HepG2 (cell line): ENCODE measurements around the gene GDF15. TPM values are rescaled to one million over a fixed set of nuclear protein-coding genes. Genes with fewer than 3 reads are reported as not detected.
A peak's percentile ranks its signal among the peaks of the same experiment; 100 is the strongest.

Experiments
- JUND ChIP-seq: sonication (generic); formaldehyde crosslinking; IDR thresholded peaks from 2 replicates; pipeline ENCODE4 v1.8.0; 2022; ENCODE audit warnings: mild to moderate bottlenecking, missing genetic modification reagents
- KLF15 ChIP-seq: sonication (generic); formaldehyde crosslinking; IDR thresholded peaks from 2 replicates; pipeline ENCODE4 v1.8.1; 2023; ENCODE audit warnings: borderline replicate concordance, mild to moderate bottlenecking, inconsistent platforms, missing genetic modification reagents, mixed read lengths
- MAF1 ChIP-seq: sonication (generic); formaldehyde crosslinking; IDR thresholded peaks from 2 replicates; pipeline ENCODE4 v1.5.0; 2020; ENCODE audit warnings: missing genetic modification reagents, borderline replicate concordance
- MAFG ChIP-seq: sonication (generic); formaldehyde crosslinking; IDR thresholded peaks from 2 replicates; pipeline ENCODE4 v1.5.1; 2020; ENCODE audit warnings: mild to moderate bottlenecking, missing genetic modification reagents
- MLX ChIP-seq: IDR thresholded peaks from 2 replicates; pipeline ENCODE4 v1.6.1; 2016
- NFKBIZ ChIP-seq: IDR thresholded peaks from 2 replicates; pipeline ENCODE4 v1.6.1; 2018; ENCODE audit warnings: missing genetic modification reagents, missing compliant biosample characterization
- NFRKB ChIP-seq: fragments of 450-650 bp; IDR thresholded peaks from 2 replicates; pipeline ENCODE4 v1.6.1; 2017
- NONO ChIP-seq, 2 experiments: fragments of 450-650 bp in 1 of 2; sonication (generic) in 1 of 2; formaldehyde crosslinking in 1 of 2; IDR thresholded peaks in 1 of 2; conservative IDR thresholded peaks in 1 of 2; 2 replicates each; pipeline versions ENCODE4 v1.6.1 to v1.8.0; 2017 to 2022; ENCODE audit warnings: mild to moderate bottlenecking in 1 of 2, missing genetic modification reagents in 1 of 2, moderate library complexity in 1 of 2
- NR0B2 ChIP-seq: sonication (generic); formaldehyde crosslinking; IDR thresholded peaks from 2 replicates; pipeline ENCODE4 v1.4.0; 2020; ENCODE audit warnings: mild to moderate bottlenecking, missing genetic modification reagents
- NR3C1 ChIP-seq: sonication (generic); formaldehyde crosslinking; IDR thresholded peaks from 2 replicates; pipeline ENCODE4 v1.4.0; 2020; ENCODE audit warnings: missing genetic modification reagents
- RXRB ChIP-seq: IDR thresholded peaks from 2 replicates; pipeline ENCODE4 v1.6.1; 2016; ENCODE audit warnings: borderline replicate concordance, missing genetic modification reagents, missing compliant biosample characterization
- TBX2 ChIP-seq: sonication (generic); formaldehyde crosslinking; IDR thresholded peaks from 2 replicates; pipeline ENCODE4 v1.5.0; 2020; ENCODE audit warnings: missing genetic modification reagents, mild to moderate bottlenecking, borderline replicate concordance
- TBX3 ChIP-seq: fragments of 450-650 bp; IDR thresholded peaks from 2 replicates; pipeline ENCODE4 v1.6.1; 2017; ENCODE audit warnings: antibody characterized with exemption, mild to moderate bottlenecking, inconsistent platforms, borderline replicate concordance
- TFAP4 ChIP-seq: sonication (generic); IDR thresholded peaks from 2 replicates; pipeline ENCODE4 v1.6.1; 2016; ENCODE audit warnings: low read depth, borderline replicate concordance
- ZBTB8A ChIP-seq: sonication (generic); formaldehyde crosslinking; IDR thresholded peaks from 2 replicates; pipeline ENCODE4 v1.4.0; 2020; ENCODE audit warnings: mild to moderate bottlenecking, low read depth, missing genetic modification reagents, borderline replicate concordance
- ZFP41 ChIP-seq: sonication (generic); formaldehyde crosslinking; IDR thresholded peaks from 2 replicates; pipeline ENCODE4 v1.4.0; 2020; ENCODE audit warnings: mild to moderate bottlenecking, missing genetic modification reagents, borderline replicate concordance
- ZKSCAN8 ChIP-seq: IDR thresholded peaks from 2 replicates; pipeline ENCODE4 v1.6.1; 2016; ENCODE audit warnings: borderline replicate concordance, missing genetic modification reagents, missing compliant biosample characterization
- ZNF432 ChIP-seq: sonication (generic); formaldehyde crosslinking; IDR thresholded peaks from 2 replicates; pipeline ENCODE4 v1.5.0; 2020; ENCODE audit warnings: missing genetic modification reagents, mild to moderate bottlenecking, borderline replicate concordance
- ZNF510 ChIP-seq: sonication (generic); formaldehyde crosslinking; IDR thresholded peaks from 2 replicates; pipeline ENCODE4 v1.4.0; 2020; ENCODE audit warnings: low read depth, mild to moderate bottlenecking, missing genetic modification reagents
- ZNF556 ChIP-seq: sonication (generic); formaldehyde crosslinking; IDR thresholded peaks from 2 replicates; pipeline ENCODE4 v1.4.0; 2020; ENCODE audit warnings: mild to moderate bottlenecking, missing genetic modification reagents, borderline replicate concordance
- ZNF687 ChIP-seq: sonication (generic); formaldehyde crosslinking; IDR thresholded peaks from 2 replicates; pipeline ENCODE4 v1.5.1; 2020; ENCODE audit warnings: mild to moderate bottlenecking, missing genetic modification reagents, moderate library complexity
- ZNF746 ChIP-seq: sonication (generic); formaldehyde crosslinking; IDR thresholded peaks from 2 replicates; pipeline ENCODE4 v1.8.0; 2022; ENCODE audit warnings: mild to moderate bottlenecking, missing genetic modification reagents
- ZNF747 ChIP-seq: sonication (generic); formaldehyde crosslinking; IDR thresholded peaks from 2 replicates; pipeline ENCODE4 v1.8.1; 2023; ENCODE audit warnings: missing genetic modification reagents, mild to moderate bottlenecking, borderline replicate concordance
- ZSCAN20 ChIP-seq: sonication (generic); formaldehyde crosslinking; IDR thresholded peaks from 2 replicates; pipeline ENCODE4 v1.4.0; 2020; ENCODE audit warnings: missing genetic modification reagents, mild to moderate bottlenecking, borderline replicate concordance
- polyA plus RNA-seq, 8 experiments: library from polyadenylated mRNA; depleted of rRNA in 3 of 8; stranded (reverse) in 7 of 8; unstranded in 1 of 8; fragments of >200 nt; fragmentation: Illumina TruSeq in 4 of 8; extraction: Trizol in 4 of 8; gene quantifications; 2 replicates each; pipeline versions ENCODE4 v1.2.1 to v1.2.3, GENCODE V29; 2011 to 2016; ENCODE audit warnings: low read depth in 4 of 8, missing spikeins in 1 of 8, mixed read lengths in 1 of 8; ENCODE audit not compliant: insufficient read depth in 1 of 8
- total RNA-seq, 5 experiments: library from RNA; depleted of rRNA; stranded (reverse); fragments of >200 nt; fragmentation: Illumina TruSeq; extraction: Trizol; gene quantifications; 2 replicates each; pipeline ENCODE4 v1.2.3, GENCODE V29; 2016; ENCODE audit warnings: low read depth in 1 of 5

Gene GDF15
- total and polyA plus RNA-seq, 2 of the 13 experiments (the other 11 are each of a cell fraction or from before 2014, with no cell fraction given) = 146 to 422 TPM

- TF ChIP-seq TBX2 (CRISPR knock-in tag) (peak; percentile 3; the same call in 1 of the 2 replicates), ZNF747 (CRISPR knock-in tag) (no peak), MAFG (CRISPR knock-in tag) (no peak), ZFP41 (CRISPR knock-in tag) (no peak), ZKSCAN8 (CRISPR knock-in tag) (no peak), MAF1 (CRISPR knock-in tag) (no peak), NONO (IDR thresholded peaks at IDR 0.05) (no peak), NONO (CRISPR knock-in tag; conservative IDR thresholded peaks at IDR 0.05) (0 out of 2 replicates have a peak, but pooled peaks have one; percentile 30), ZSCAN20 (CRISPR knock-in tag) (no peak), TBX3 (no peak), ZNF687 (CRISPR knock-in tag) (peak; percentile 64), ZBTB8A (CRISPR knock-in tag) (no peak), ZNF510 (CRISPR knock-in tag) (no peak), NR3C1 (no peak), JUND (CRISPR knock-in tag) (no peak), NR0B2 (no peak), ZNF556 (CRISPR knock-in tag) (0 out of 2 replicates have a peak, but pooled peaks have one; percentile 65), MLX (CRISPR knock-in tag) (no peak), NFKBIZ (CRISPR knock-in tag) (no peak), KLF15 (no peak), RXRB (CRISPR knock-in tag) (no peak), NFRKB (no peak), ZNF432 (CRISPR knock-in tag) (no peak), TFAP4 (0 out of 2 replicates have a peak, but pooled peaks have one; percentile 55), ZNF746 (CRISPR knock-in tag) (peak; percentile 42; the same call in 1 of the 2 replicates)
Observed at GRCh38 chr19:18418483-18419194, 32.7 kb downstream of the GDF15 start (continued).
